Measurements from ENCODE around the gene YIPF2.

GRCh38 chr19:10919352-10920287 is 8.8 kb downstream of the YIPF2 start:
- TF ChIP-seq POLR2AphosphoS5 (IDR thresholded peaks at IDR 0.05): no peak
- TF ChIP-seq CTCF (IDR thresholded peaks at IDR 0.05): no peak

Measured in upper lobe of left lung (tissue), 4 donors.